Prostate gland (tissue), 2 donors: ENCODE measurements around the gene CYSRT1.

ENCODE experiments used
- POLR2A ChIP-seq: fragments of 450-650 bp; IDR thresholded peaks from one replicate; pipeline ENCODE4 v1.6.1; 2016; ENCODE audit warnings: antibody characterized with exemption, mild to moderate bottlenecking
- TF ChIP-seq, protein P1 (sequence below), 4 experiments: fragments of 200-600 bp in 2 of 4; fragments of 450-650 bp in 2 of 4; sonication (generic) in 2 of 4; IDR thresholded peaks; 1 replicate in 3 of 4; 2 replicates in 1 of 4; pipeline ENCODE4 v1.5.1; 2016 to 2019; ENCODE audit warnings: antibody characterized with exemption in 4 of 4, mild to moderate bottlenecking in 2 of 4, moderate library complexity in 2 of 4

DNA sequence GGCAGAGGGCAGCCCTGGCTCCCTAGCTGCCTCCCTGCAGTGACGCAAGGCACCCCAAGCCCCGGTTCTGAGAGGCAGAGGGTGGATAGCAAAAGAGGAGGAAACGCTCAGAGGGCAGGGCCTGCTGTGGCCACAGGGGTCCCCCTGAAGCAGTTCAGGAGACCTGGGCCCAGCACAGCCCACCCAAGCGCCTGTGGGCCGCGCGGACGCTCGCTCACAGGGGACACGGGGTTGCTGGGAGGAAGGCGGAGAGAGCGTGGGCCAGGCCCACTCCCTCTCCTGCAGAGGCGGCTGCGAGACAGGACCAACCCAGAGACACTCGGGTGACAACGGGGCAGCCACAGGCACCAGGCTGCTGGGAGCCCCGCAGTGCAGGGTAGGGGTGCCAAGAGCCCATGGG is 45.2 kb upstream of the CYSRT1 start:
- TF ChIP-seq, protein P1, sequence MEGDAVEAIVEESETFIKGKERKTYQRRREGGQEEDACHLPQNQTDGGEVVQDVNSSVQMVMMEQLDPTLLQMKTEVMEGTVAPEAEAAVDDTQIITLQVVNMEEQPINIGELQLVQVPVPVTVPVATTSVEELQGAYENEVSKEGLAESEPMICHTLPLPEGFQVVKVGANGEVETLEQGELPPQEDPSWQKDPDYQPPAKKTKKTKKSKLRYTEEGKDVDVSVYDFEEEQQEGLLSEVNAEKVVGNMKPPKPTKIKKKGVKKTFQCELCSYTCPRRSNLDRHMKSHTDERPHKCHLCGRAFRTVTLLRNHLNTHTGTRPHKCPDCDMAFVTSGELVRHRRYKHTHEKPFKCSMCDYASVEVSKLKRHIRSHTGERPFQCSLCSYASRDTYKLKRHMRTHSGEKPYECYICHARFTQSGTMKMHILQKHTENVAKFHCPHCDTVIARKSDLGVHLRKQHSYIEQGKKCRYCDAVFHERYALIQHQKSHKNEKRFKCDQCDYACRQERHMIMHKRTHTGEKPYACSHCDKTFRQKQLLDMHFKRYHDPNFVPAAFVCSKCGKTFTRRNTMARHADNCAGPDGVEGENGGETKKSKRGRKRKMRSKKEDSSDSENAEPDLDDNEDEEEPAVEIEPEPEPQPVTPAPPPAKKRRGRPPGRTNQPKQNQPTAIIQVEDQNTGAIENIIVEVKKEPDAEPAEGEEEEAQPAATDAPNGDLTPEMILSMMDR (IDR thresholded peaks at IDR 0.05), result no peak
- TF ChIP-seq POLR2A, result no peak
